Neuronal stem cell (in vitro differentiated cells): ENCODE measurements around the gene ENOSF1.

Experiments used
- DNase-seq: peaks from one replicate; pipeline ENCODE4 v3.0.0-alpha.2; 2013; ENCODE audit warnings: low spot score
- H2AFZ ChIP-seq: one replicate; pipeline ENCODE4 v1.6.1; 2013; ENCODE audit warnings: mild to moderate bottlenecking, low read length, inconsistent platforms
- H2AK5ac ChIP-seq: 2 replicates; pipeline ENCODE4 v1.6.1; 2013; ENCODE audit warnings: low read depth, mild to moderate bottlenecking, inconsistent platforms, low read length, moderate library complexity, mixed read lengths
- H2BK120ac ChIP-seq: 2 replicates; pipeline ENCODE4 v1.6.1; 2013; ENCODE audit warnings: low read depth, mild to moderate bottlenecking, inconsistent platforms, low read length, moderate library complexity, mixed read lengths
- H2BK12ac ChIP-seq: one replicate; pipeline ENCODE4 v1.6.1; 2013; ENCODE audit warnings: low read length, inconsistent platforms
- H2BK15ac ChIP-seq: 2 replicates; pipeline ENCODE4 v1.6.1; 2013; ENCODE audit warnings: mild to moderate bottlenecking, low read length, inconsistent platforms, mixed read lengths
- H2BK5ac ChIP-seq: one replicate; pipeline ENCODE4 v1.6.1; 2013; ENCODE audit warnings: inconsistent platforms, mild to moderate bottlenecking, low read length, moderate library complexity
- H3K14ac ChIP-seq: one replicate; pipeline ENCODE4 v1.6.1; 2013; ENCODE audit warnings: low read length, inconsistent platforms
- H3K18ac ChIP-seq: 2 replicates; pipeline ENCODE4 v1.6.1; 2013; ENCODE audit warnings: low read length, inconsistent platforms
- H3K23ac ChIP-seq: 2 replicates; pipeline ENCODE4 v1.6.1; 2013; ENCODE audit warnings: low read depth, mild to moderate bottlenecking, mixed read lengths, low read length, inconsistent platforms; ENCODE audit not compliant: poor library complexity
- H3K27ac ChIP-seq: replicated peaks from 3 replicates; pipeline ENCODE4 v1.5.1; 2013; ENCODE audit warnings: low read length, inconsistent platforms
- H3K27me3 ChIP-seq, 3 experiments: 2 replicates each; pipeline ENCODE4 v1.6.1; 2013; ENCODE audit warnings: low read length in 3 of 3, mild to moderate bottlenecking in 2 of 3, inconsistent platforms in 1 of 3, low read depth in 1 of 3, mixed read lengths in 1 of 3, moderate library complexity in 1 of 3; ENCODE audit not compliant: control insufficient read depth in 3 of 3, insufficient read depth in 3 of 3
- H3K36me3 ChIP-seq, 2 donors: replicated peaks in 1 of 2; 2 replicates each; pipeline ENCODE4 v1.6.1; 2013; ENCODE audit warnings: low read length in 2 of 2; ENCODE audit not compliant: control insufficient read depth in 2 of 2, insufficient read depth in 2 of 2
- H3K4ac ChIP-seq: 2 replicates; pipeline ENCODE4 v1.6.1; 2013; ENCODE audit warnings: inconsistent platforms, mild to moderate bottlenecking, low read length, moderate library complexity
- H3K4me1 ChIP-seq, 2 donors: 1 replicate in 1 of 2; 2 replicates in 1 of 2; pipeline ENCODE4 v1.6.1; 2013; ENCODE audit warnings: low read length in 2 of 2, low read depth in 1 of 2; ENCODE audit not compliant: control insufficient read depth in 2 of 2, insufficient read depth in 1 of 2
- H3K4me2 ChIP-seq: one replicate; pipeline ENCODE4 v1.6.1; 2013; ENCODE audit warnings: mild to moderate bottlenecking, low read length, inconsistent platforms; ENCODE audit not compliant: insufficient read depth, poor library complexity, severe bottlenecking
- H3K4me3 ChIP-seq, 2 donors: 2 replicates each; pipeline ENCODE4 v1.5.1; 2013; ENCODE audit warnings: low read length in 2 of 2, mild to moderate bottlenecking in 2 of 2, inconsistent platforms in 1 of 2, moderate library complexity in 1 of 2
- H3K79me1 ChIP-seq: one replicate; pipeline ENCODE4 v1.6.1; 2013; ENCODE audit warnings: low read depth, mild to moderate bottlenecking, inconsistent platforms, low read length, moderate library complexity
- H3K9ac ChIP-seq: one replicate; pipeline ENCODE4 v1.6.1; 2013; ENCODE audit warnings: mild to moderate bottlenecking, low read depth, low read length, inconsistent platforms; ENCODE audit not compliant: poor library complexity
- H3K9me3 ChIP-seq, 2 donors: replicated peaks in 1 of 2; 2 replicates each; pipeline versions ENCODE3 to v1.6.1; 2013; ENCODE audit warnings: low read length in 2 of 2, mild to moderate bottlenecking in 2 of 2, inconsistent platforms in 1 of 2, low read depth in 1 of 2, mixed read lengths in 1 of 2, moderate library complexity in 1 of 2; ENCODE audit not compliant: control insufficient read depth in 2 of 2, insufficient read depth in 1 of 2
- H4K8ac ChIP-seq: one replicate; pipeline ENCODE4 v1.6.1; 2013; ENCODE audit warnings: low read depth, mild to moderate bottlenecking, inconsistent platforms, low read length, moderate library complexity
- H4K91ac ChIP-seq: one replicate; pipeline ENCODE4 v1.6.1; 2013; ENCODE audit warnings: low read length, low read depth, mild to moderate bottlenecking, inconsistent platforms; ENCODE audit not compliant: poor library complexity
- WGBS, 2 donors: extraction: QIAGEN DNeasy Blood & Tissue Kit; methylation state at CpG; one replicate each; pipeline ENCODE4 v1.1.7; 2013; ENCODE audit warnings: missing lambda C conversion rate in 2 of 2, mixed read lengths in 1 of 2; ENCODE audit not compliant: insufficient read length in 2 of 2, insufficient replicate concordance in 1 of 2; ENCODE audit errors: extremely low coverage in 2 of 2; 5-methylcytosine and 5-hydroxymethylcytosine counted together

Gene ENOSF1

GRCh38 chr18:650428-650858 lies 62.0 kb downstream of the ENOSF1 start:
- H3K9me3 ChIP-seq = no peaks in the 10 kb centered on the region
- no peak overlapping the region for H3K9ac ChIP-seq
- no peak overlapping the region for H2BK120ac ChIP-seq
- H3K36me3 ChIP-seq = no peaks in the 10 kb centered on the region
- H2BK12ac ChIP-seq = no peak overlapping the region
- peaks cover 3% of the 10 kb centered on the region for H3K79me1 ChIP-seq
- H3K27me3 ChIP-seq = no peaks in the 10 kb centered on the region
- no peak overlapping the region for H2AFZ ChIP-seq
- no peak overlapping the region for H3K14ac ChIP-seq
- no peak overlapping the region for H3K4ac ChIP-seq
- H3K27ac ChIP-seq = no peak overlapping the region
- WGBS, 2 donors = no CpG with 5 or more reads among the region's 6 CpGs
- no peak overlapping the region for H4K91ac ChIP-seq
- no peaks in the 10 kb centered on the region for H3K4me1 ChIP-seq
- no peak overlapping the region for H2AK5ac ChIP-seq
- H2BK5ac ChIP-seq = no peak overlapping the region
- no peak overlapping the region for H3K4me2 ChIP-seq
- H2BK15ac ChIP-seq = no peak overlapping the region
- no peak for DNase-seq
- H3K4me3 ChIP-seq = no peak overlapping the region
- H3K18ac ChIP-seq = no peak overlapping the region
- H4K8ac ChIP-seq = no peak overlapping the region
- no peak overlapping the region for H3K23ac ChIP-seq

- Histone ChIP-seq H3K36me3 (no peaks in the 10 kb centered on the region), H3K27ac (no peak overlapping the region), H3K14ac (no peak overlapping the region), H3K4me3 (no peak overlapping the region), H4K8ac (no peak overlapping the region), H3K79me1 (peaks cover 3% of the 10 kb centered on the region), H3K9me3 (peaks cover 3 to 7% of the 10 kb centered on the region in 2 donors), H3K18ac (no peak overlapping the region), H2AK5ac (no peak overlapping the region), H3K9ac (no peak overlapping the region), H2BK5ac (no peak overlapping the region), H3K23ac (no peak overlapping the region), H3K4ac (no peak overlapping the region), H3K4me1 (no peaks in the 10 kb centered on the region), H3K27me3 (no peaks in the 10 kb centered on the region), H2BK15ac (no peak overlapping the region), H4K91ac (no peak overlapping the region), H2BK12ac (no peak overlapping the region), H3K4me2 (no peak overlapping the region), H2BK120ac (no peak overlapping the region), H2AFZ (no peak overlapping the region)
- no peak for DNase-seq
- no CpG with 5 or more reads among the region's 5 CpGs for WGBS, 2 donors
Measured at GRCh38 chr18:649341-649740, 63.1 kb downstream of the ENOSF1 start.

GRCh38 chr18:647304-647703 lies 65.1 kb downstream of the ENOSF1 start:
- no peak overlapping the region for H3K4me2 ChIP-seq
- no CpG with 5 or more reads among the region's 5 CpGs for WGBS, 2 donors
- H3K18ac ChIP-seq = peak overlapping the region; percentile 53
- H2AFZ ChIP-seq = no peak overlapping the region
- H2AK5ac ChIP-seq = peak overlapping the region; percentile 68
- H3K4me1 ChIP-seq = peaks cover 0 to 3% of the 10 kb centered on the region in 2 donors
- no peak overlapping the region for H4K8ac ChIP-seq
- H3K4ac ChIP-seq = no peak overlapping the region
- DNase-seq = no peak
- H3K79me1 ChIP-seq = peaks cover 3% of the 10 kb centered on the region
- peak overlapping the region; percentile 81 for H3K23ac ChIP-seq
- H2BK5ac ChIP-seq = no peak overlapping the region
- H3K9ac ChIP-seq = no peak overlapping the region
- H2BK15ac ChIP-seq = no peak overlapping the region
- H3K36me3 ChIP-seq = no peaks in the 10 kb centered on the region
- H4K91ac ChIP-seq = no peak overlapping the region
- no peak overlapping the region for H3K27ac ChIP-seq
- no peak overlapping the region for H3K14ac ChIP-seq
- H3K9me3 ChIP-seq = peaks cover 3 to 7% of the 10 kb centered on the region in 2 donors
- no peak overlapping the region for H2BK120ac ChIP-seq
- H3K4me3 ChIP-seq = no peak overlapping the region
- H3K27me3 ChIP-seq = no peaks in the 10 kb centered on the region
- peak overlapping the region; percentile 31 for H2BK12ac ChIP-seq

DNA sequence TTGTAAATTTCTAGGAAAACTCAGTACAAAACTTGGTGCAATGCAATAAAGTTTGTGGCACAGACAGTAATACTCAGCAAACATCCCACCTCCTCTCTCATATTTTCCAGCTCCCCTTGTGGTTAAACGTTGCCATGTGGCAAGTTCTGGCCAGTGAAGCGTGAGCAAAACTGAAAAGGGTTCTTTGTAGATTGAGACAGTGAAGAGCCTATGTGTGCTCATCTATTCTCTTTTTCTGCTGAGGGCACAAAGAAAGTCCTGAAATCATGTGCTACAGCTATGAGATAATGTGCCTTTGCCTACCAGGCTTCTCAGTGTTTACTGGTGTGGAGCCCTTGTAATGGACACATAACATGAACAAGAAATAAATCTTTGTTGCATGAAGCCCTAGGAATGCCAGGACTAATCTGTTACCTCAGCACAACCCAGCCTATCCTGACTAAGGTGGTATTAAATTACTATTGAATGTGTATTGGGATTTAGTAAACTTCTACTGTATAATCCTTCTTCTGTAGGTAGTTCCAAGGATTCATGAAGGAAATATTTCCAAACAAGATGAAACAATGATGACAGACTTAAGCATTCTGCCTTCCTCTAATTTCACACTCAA lies 67.9 kb downstream of the ENOSF1 start:
- Histone ChIP-seq H3K23ac (no peak overlapping the region), H2BK120ac (no peak overlapping the region), H3K27me3 (no peaks in the 10 kb centered on the region), H2BK15ac (no peak overlapping the region), H3K14ac (no peak overlapping the region), H2BK12ac (no peak overlapping the region), H3K9me3 (peaks cover 3 to 7% of the 10 kb centered on the region in 2 donors), H3K36me3 (no peaks in the 10 kb centered on the region), H3K4me2 (no peak overlapping the region), H3K9ac (no peak overlapping the region), H3K4me3 (no peak overlapping the region), H4K8ac (no peak overlapping the region), H2BK5ac (no peak overlapping the region), H3K18ac (no peak overlapping the region), H3K27ac (no peak overlapping the region), H3K4me1 (peaks cover 0 to 3% of the 10 kb centered on the region in 2 donors), H4K91ac (no peak overlapping the region), H3K79me1 (peaks cover 3% of the 10 kb centered on the region), H2AK5ac (no peak overlapping the region), H3K4ac (no peak overlapping the region), H2AFZ (peak overlapping the region; percentile 12)
- no peak for DNase-seq
- WGBS, 2 donors = no CpG with 5 or more reads among the region's 2 CpGs
